NCI-H128 (cell line): Measurements from ENCODE around the gene SLC34A3.
A peak's percentile ranks its signal among the peaks of the same experiment; 100 is the strongest.
"Not testable (repeated sequence)": the region's sequence is repeated elsewhere in the genome, so short reads cannot be mapped to it uniquely, and the experiment has no call there.

ENCODE experiments used
- DNase-seq: peaks from one replicate; lab custom pipeline; 2025; ENCODE audit not compliant: unreplicated experiment; lab: John Stamatoyannopoulos, UW

The SLC34A3 gene

GRCh38 chr9:137241490-137242268 lies 11.0 kb downstream of the SLC34A3 start:
- no peak for DNase-seq

GRCh38 chr9:137242269-137243203 lies 11.8 kb downstream of the SLC34A3 start:
- no peak for DNase-seq

- DNase-seq: not testable (repeated sequence)
Measured at GRCh38 chr9:137243266-137243625, 12.5 kb downstream of the SLC34A3 start.

- no peak for DNase-seq
Measured at GRCh38 chr9:137243626-137244485, 13.2 kb downstream of the SLC34A3 start.

- DNase-seq: peak; percentile 34
Measured at GRCh38 chr9:137244486-137245449, 14.1 kb downstream of the SLC34A3 start.

GRCh38 chr9:137245450-137246421 lies 15.0 kb downstream of the SLC34A3 start:
- DNase-seq: no peak

GRCh38 chr9:137247135-137247915 lies 16.6 kb downstream of the SLC34A3 start:
- DNase-seq: peak; percentile 7

GRCh38 chr9:137247916-137248175 lies 17.1 kb downstream of the SLC34A3 start:
- no peak for DNase-seq

- DNase-seq: no peak
Measured at GRCh38 chr9:137250329-137251193, 19.9 kb downstream of the SLC34A3 start.

GRCh38 chr9:137251194-137251461 lies 20.4 kb downstream of the SLC34A3 start, which contains the start of gene STPG3:
STPG3 (plus strand) TSS chr9:137251286; CDS start chr9:137251287, 1 bp downstream.
- DNase-seq: no peak

- no peak for DNase-seq
Measured at GRCh38 chr9:137251490-137252268, 21.0 kb downstream of the SLC34A3 start.

- DNase-seq: peak; percentile 43
Measured at GRCh38 chr9:137252555-137253506, 22.1 kb downstream of the SLC34A3 start.

GRCh38 chr9:137253717-137254623 lies 23.3 kb downstream of the SLC34A3 start:
- DNase-seq: no peak

GRCh38 chr9:137254624-137255447 lies 24.1 kb downstream of the SLC34A3 start, which contains the start of gene NELFB:
NELFB (plus strand) TSS chr9:137255327.
- peak; percentile 85 for DNase-seq
